Testis (tissue), 2 donors: Measurements from ENCODE around the gene ANO10.

Source experiments
- POLR2A ChIP-seq: fragments of 450-650 bp; IDR thresholded peaks from one replicate; pipeline ENCODE4 v1.6.1; 2017; ENCODE audit warnings: antibody characterized with exemption, mild to moderate bottlenecking, moderate library complexity
- TF ChIP-seq, protein P1 (sequence below), 3 experiments: fragments of 450-650 bp in 2 of 3; fragments of 200-600 bp in 1 of 3; sonication (generic) in 1 of 3; IDR thresholded peaks; one replicate each; pipeline ENCODE4 v1.5.1; 2016 to 2019; ENCODE audit warnings: antibody characterized with exemption in 3 of 3, mild to moderate bottlenecking in 2 of 3, moderate library complexity in 1 of 3

DNA sequence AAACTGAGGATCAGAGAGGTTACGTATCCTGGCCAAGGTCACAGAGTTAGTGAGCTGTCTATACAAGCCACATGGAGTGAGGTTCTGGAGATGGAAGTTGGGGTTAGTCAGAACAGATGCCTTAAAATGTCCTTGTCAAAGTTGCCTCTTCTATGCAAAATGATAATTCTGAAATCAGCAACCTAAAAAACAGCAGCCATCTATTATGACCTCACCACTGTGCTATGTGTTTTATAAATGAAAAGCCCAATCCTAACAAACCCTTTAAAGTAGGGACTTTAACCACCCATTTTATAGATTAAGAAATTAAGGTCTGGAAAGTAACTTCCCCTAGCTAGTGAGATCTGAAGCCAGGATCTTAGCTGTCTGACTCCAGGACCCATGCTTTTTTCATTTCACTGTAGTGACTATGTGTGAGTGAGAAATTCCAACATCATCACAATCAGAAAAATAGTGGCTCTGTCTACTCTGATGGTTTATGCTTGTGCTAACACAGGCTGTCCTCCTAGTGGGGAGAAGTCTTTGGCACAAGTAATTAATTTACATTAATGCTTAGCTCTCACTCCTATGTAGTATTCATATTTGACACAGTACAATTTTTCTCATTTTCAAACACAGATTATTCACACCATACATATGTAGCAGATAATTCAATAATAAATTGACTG is 143.6 kb downstream of the ANO10 start:
- TF ChIP-seq, protein P1, sequence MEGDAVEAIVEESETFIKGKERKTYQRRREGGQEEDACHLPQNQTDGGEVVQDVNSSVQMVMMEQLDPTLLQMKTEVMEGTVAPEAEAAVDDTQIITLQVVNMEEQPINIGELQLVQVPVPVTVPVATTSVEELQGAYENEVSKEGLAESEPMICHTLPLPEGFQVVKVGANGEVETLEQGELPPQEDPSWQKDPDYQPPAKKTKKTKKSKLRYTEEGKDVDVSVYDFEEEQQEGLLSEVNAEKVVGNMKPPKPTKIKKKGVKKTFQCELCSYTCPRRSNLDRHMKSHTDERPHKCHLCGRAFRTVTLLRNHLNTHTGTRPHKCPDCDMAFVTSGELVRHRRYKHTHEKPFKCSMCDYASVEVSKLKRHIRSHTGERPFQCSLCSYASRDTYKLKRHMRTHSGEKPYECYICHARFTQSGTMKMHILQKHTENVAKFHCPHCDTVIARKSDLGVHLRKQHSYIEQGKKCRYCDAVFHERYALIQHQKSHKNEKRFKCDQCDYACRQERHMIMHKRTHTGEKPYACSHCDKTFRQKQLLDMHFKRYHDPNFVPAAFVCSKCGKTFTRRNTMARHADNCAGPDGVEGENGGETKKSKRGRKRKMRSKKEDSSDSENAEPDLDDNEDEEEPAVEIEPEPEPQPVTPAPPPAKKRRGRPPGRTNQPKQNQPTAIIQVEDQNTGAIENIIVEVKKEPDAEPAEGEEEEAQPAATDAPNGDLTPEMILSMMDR (IDR thresholded peaks at IDR 0.05): no peak
- no peak for TF ChIP-seq POLR2A
